Measurements from ENCODE around the gene CREB5.
"Not testable (repeated sequence)": the region's sequence is repeated elsewhere in the genome, so short reads cannot be mapped to it uniquely, and the experiment has no call there.

The CREB5 gene

GRCh38 chr7:28793381-28794085 is 381.2 kb downstream of the CREB5 start:
- DNase-seq = no peak

DNA sequence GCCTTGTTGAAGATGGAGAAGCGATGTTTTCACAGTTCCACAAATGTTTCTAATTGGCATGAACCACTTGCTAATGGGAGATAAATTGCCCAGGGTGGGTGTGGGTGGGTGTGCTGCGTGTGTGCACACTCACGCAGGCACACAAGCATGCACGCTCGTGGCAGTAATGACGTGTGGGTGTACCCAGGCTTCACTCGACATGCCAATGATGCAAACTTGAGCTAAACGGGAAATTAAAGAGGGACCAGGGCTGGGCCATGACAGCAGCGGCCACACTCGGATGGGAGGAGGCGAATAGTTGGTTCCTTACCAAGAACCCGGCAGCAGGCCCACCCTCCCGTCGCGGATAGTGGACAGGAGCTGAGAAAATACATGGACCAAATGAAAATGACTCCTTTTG is 386.0 kb downstream of the CREB5 start:
- DNase-seq = no peak

- DNase-seq = no peak
Measured at GRCh38 chr7:28799619-28800018, 387.3 kb downstream of the CREB5 start.

- DNase-seq = no peak
Measured at GRCh38 chr7:28800150-28800549, 387.8 kb downstream of the CREB5 start.

GRCh38 chr7:28802450-28802849 is 390.1 kb downstream of the CREB5 start:
- no peak for DNase-seq

DNA sequence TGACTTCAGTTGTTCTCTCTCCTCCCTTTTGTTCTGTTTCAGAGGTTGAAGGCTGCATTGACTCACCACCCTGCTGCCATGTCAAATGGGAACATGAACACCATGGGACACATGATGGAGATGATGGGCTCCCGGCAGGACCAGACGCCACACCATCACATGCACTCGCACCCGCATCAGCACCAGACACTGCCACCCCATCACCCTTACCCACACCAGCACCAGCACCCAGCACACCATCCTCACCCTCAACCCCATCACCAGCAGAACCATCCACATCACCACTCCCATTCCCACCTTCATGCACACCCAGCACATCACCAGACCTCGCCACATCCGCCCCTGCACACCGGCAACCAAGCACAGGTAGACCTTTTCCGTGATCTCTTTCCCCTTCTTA is 391.8 kb downstream of the CREB5 start:
- no peak for DNase-seq

- no peak for DNase-seq
Measured at GRCh38 chr7:28804990-28805389, 392.7 kb downstream of the CREB5 start.

DNA sequence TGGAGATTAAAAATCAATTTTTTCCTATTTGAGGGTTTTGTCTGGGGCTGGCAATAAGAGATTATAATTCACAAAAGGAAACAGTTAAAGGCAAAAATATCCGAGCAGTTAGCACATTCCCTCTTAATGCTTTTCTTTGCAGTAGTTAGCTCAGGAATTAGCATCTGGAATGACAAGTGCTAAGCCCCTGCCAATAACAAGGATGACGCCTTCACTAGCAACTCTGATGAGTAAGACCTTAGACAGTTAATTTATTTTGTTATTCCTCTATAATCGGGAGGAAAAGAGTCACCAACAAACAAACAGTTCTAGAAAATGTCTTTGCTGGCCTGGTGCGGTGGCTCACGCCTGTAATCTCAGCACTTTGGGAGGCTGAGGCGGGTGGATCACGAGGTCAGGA is 394.5 kb downstream of the CREB5 start:
- DNase-seq = no peak

- DNase-seq = no peak
Measured at GRCh38 chr7:28807396-28807994, 395.2 kb downstream of the CREB5 start.

DNA sequence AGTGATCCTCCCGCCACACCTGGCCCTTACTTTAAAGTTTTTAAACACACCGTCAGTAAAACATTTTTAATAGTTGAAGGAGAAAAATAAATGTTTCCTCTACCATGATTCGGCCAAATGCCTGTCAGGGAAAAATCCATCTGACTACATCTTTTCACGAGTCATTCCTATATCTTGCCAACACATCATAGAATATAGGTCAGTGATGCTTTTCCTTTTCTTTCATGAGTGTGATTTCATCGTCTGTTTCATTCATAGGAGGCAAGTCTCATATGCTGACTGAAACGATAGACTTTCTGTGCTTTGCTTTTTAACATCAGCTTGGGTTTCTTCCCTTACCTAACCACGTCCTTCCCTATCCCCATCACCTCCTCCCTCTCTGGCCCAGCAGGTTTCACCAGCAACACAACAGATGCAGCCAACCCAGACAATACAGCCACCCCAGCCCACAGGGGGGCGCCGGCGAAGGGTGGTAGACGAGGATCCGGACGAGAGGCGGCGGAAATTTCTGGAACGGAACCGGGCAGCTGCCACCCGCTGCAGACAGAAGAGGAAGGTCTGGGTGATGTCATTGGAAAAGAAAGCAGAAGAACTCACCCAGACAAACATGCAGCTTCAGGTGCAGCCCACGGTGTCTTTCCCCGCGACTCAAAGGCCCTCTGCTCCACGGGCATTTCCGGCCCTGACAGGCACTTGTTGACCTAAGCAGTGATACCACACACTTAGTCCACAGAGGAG is 396.6 kb downstream of the CREB5 start:
- DNase-seq = no peak

DNA sequence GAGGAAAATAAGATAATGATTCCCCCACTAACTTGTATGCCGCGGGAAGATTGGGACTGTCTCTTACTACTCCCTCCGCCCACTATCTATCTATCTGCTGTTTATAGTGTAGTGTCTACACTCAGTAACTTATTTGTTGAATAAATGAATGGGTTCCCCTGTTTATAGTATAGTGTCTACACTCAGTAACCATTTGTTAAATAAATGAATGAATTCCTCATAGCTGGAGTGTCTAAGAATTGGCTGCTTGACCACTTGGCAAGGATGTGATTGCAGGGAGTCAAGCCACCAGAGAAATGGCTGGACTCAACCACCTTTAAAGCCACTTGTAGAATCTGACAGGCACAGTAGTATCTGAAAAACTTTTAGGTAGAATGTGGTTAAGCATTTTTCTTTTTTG is 398.7 kb downstream of the CREB5 start:
- DNase-seq = no peak

GRCh38 chr7:28811701-28812430 is 399.5 kb downstream of the CREB5 start:
- no peak for DNase-seq

DNA sequence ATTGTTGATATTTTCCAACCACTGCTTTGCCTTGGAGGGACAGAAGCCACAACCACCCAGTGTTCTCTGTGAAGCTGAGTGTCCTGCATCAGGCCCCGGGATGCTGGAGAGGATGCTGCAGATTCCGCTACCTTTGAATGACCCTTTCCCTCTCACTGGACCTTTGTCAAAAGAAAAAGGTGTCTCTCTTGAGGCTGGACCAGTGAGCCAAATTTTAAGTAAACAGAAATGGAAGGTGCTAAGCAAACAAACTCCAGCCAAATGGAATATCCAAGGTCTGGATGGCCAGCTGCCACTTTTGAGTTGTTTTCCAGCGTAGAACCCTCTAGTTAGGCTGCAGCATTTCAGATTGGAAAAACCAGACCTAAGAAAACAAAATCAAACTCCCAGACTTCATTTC is 400.3 kb downstream of the CREB5 start:
- DNase-seq = no peak

DNA sequence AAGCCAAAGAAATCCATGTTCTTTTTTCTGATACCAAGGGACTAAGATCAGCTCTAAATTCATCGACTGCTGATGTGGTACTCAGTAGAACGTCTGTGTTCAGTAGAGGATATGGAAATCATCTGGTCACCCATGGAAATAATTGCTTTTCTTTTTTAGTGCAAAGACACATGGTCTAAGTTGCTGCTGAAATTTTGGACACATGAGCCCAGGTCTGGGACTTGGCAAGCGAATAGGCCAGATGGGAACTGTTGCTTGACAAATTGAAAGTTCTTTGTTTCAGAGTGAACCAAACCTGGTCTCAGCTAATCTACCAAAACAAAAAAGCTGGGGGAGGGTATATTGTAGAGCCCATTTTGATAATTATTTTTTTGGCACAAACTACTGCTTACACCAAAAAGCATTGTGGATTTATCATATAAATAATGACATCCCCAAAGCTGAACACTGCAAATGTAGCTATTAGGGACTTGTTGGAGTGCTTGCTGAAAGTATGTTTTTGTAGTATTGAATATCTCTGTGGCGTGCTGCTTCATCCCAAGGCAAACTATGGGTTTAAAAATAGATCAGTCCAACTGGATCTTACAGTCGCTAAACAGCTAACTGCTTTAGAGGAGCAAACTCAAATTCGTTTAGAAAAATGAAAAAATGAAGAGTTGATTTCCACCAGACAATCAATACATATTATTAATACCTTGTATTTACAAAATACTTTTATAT is 401.1 kb downstream of the CREB5 start:
- DNase-seq = no peak

- DNase-seq = no peak
Measured at GRCh38 chr7:28815369-28815927, 403.1 kb downstream of the CREB5 start.

DNA sequence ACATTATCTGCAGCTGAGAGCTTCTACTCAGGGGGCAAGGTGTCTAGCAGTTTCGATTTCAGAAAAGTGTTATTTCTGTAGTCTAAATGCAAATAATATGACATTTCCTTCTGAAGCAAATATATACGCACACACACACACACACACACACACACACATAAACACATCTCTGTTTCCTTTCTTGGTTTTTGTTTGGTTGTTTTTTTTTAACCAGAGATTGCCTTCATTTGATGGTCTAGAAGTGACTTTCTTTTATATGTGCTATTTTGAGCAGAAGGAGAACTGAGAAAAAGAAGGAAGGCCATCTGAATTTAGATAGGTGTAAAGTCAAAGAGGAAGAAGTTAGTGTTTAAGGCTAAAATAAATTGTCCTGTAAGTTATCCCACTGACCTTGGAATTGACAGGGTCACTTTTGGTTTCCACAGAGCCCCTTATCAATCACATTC is 403.6 kb downstream of the CREB5 start:
- no peak for DNase-seq

GRCh38 chr7:28818996-28819395 is 406.7 kb downstream of the CREB5 start:
- no peak for DNase-seq

DNA sequence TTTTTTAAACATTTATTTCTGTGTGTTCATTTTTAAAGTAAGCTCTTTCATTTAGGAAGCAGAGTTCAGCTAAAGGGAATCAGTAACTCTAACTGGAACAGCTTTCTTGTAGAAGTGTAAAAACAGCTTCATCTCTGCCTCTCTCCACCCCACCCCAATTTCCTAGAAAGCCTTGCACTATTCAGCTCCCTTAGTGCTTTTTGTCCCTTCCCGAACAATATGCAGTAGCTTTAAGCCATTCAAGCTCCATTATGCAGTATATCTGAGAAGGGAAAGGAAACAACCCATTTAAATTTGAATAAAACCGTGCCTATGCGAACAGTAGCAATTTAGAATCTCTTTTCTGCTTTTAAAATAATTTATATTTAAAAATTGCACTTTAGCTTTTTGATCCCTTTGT is 411.3 kb downstream of the CREB5 start:
- no peak for DNase-seq

DNA sequence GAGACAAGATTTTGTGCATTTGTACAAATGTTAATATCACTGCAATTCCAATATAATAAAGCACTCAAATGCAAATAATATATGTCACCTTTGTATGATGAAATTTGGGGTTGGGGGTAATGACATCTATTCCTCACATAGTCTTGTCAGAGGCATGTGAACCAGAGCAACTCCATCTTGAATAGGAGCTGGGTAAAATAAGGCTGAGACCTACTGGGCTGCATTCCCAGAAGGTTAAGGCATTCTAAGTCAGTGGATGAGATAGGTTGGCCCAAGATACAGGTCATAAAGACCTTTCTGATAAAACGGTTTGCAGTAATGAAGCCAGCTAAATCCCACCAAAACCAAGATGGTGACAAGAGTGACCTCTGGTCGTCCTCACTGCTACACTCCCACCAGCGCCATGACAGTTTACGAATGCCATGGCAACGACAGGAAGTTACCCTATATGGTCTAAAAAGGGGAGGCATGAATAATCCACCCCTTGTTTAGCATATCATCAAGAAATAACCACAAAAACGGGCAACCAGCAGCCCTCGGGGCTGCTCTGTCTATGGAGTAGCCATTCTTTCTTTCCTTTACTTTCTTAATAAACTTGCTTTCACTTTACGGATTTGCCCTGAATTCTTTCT is 413.6 kb downstream of the CREB5 start:
- DNase-seq = not testable (repeated sequence)

GRCh38 chr7:28830846-28831245 is 418.5 kb downstream of the CREB5 start:
- DNase-seq = no peak

- no peak for DNase-seq
Measured at GRCh38 chr7:28832669-28833068, 420.4 kb downstream of the CREB5 start.

- DNase-seq = no peak
Measured at GRCh38 chr7:28835800-28836199, 423.5 kb downstream of the CREB5 start.
